ENCODE data around the gene NXT2. TPM values are rescaled to one million over a fixed set of nuclear protein-coding genes. Genes with fewer than 3 reads are reported as not detected.
A peak's percentile ranks its signal among the peaks of the same experiment; 100 is the strongest.
"Not testable (repeated sequence)": the region's sequence is repeated elsewhere in the genome, so short reads cannot be mapped to it uniquely, and the experiment has no call there.

NXT2 gene
- total RNA-seq, 1 experiment from 2014 or later, result 9.8 TPM

- no peak overlapping the region for H3K27ac Mint-ChIP-seq (ENCODE audit: unreplicated experiment)
- no peak overlapping the region for H3K4me3 ChIP-seq (ENCODE audit: low read depth, low read length)
- 0 out of 2 replicates have a peak, but pooled peaks cover 3% of the 10 kb centered on the region for H3K4me1 ChIP-seq
- H3K9me3 Mint-ChIP-seq (ENCODE audit: unreplicated experiment), result peaks cover 11% of the 10 kb centered on the region
- peak overlapping the region; percentile 42 for H3K4me3 Mint-ChIP-seq (ENCODE audit: unreplicated experiment)
- POLR2A ChIA-PET, result no interaction called here
- intact Hi-C loops (cut with micrococcal nuclease; ENCODE audit: unreplicated experiment), result loop anchor here (5.0 kb wide), 1 partner anchor 97 kb away; no protein-coding TSS in a partner anchor
- TF ChIP-seq CTCF (IDR thresholded peaks at IDR 0.05; ENCODE audit: insufficient read depth in 1 of 2, low read depth in 1 of 2, low read length in 1 of 2, severe bottlenecking in 1 of 2, unreplicated experiment in 1 of 2), result no peak
- peaks cover 8% of the 10 kb centered on the region for H3K27me3 Mint-ChIP-seq (ENCODE audit: insufficient read depth, unreplicated experiment)
- H3K27me3 ChIP-seq (replicated peaks; ENCODE audit: control insufficient read depth, insufficient read depth, low read length), result no peaks in the 10 kb centered on the region
- BruUV-seq (replicated peaks), result no TSS peak
- CTCF ChIA-PET, result no interaction called here
- H3K36me3 Mint-ChIP-seq (ENCODE audit: insufficient read depth, unreplicated experiment), result peaks cover 11% of the 10 kb centered on the region
- no peaks in the 10 kb centered on the region for H3K4me1 Mint-ChIP-seq (ENCODE audit: low read depth, unreplicated experiment)
- no peaks in the 10 kb centered on the region for H3K36me3 ChIP-seq (ENCODE audit: control insufficient read depth, insufficient read depth, low read length)
- no peaks in the 10 kb centered on the region for H3K9me3 ChIP-seq
- DNase-seq, result no peak
Measured at GRCh38 chrX:109535578-109535977, 1.1 kb upstream of the NXT2 start.

- Mint-ChIP-seq H3K4me1 (ENCODE audit: low read depth, unreplicated experiment) (no peaks in the 10 kb centered on the region), H3K9me3 (ENCODE audit: unreplicated experiment) (peaks cover 11% of the 10 kb centered on the region), H3K27ac (ENCODE audit: unreplicated experiment) (peak overlapping the region; percentile 99), H3K27me3 (ENCODE audit: insufficient read depth, unreplicated experiment) (peaks cover 5% of the 10 kb centered on the region), H3K4me3 (ENCODE audit: unreplicated experiment) (peak overlapping the region; percentile 96), H3K36me3 (ENCODE audit: insufficient read depth, unreplicated experiment) (peaks cover 11% of the 10 kb centered on the region)
- Histone ChIP-seq H3K36me3 (ENCODE audit: control insufficient read depth, insufficient read depth, low read length) (no peaks in the 10 kb centered on the region), H3K27me3 (replicated peaks; ENCODE audit: control insufficient read depth, insufficient read depth, low read length) (no peaks in the 10 kb centered on the region), H3K4me3 (ENCODE audit: low read depth, low read length) (peak overlapping the region; percentile 79), H3K4me1 (0 out of 2 replicates have a peak, but pooled peaks cover 3% of the 10 kb centered on the region), H3K9me3 (no peaks in the 10 kb centered on the region)
- no peak for TF ChIP-seq CTCF (IDR thresholded peaks at IDR 0.05; ENCODE audit: insufficient read depth in 1 of 2, low read depth in 1 of 2, low read length in 1 of 2, severe bottlenecking in 1 of 2, unreplicated experiment in 1 of 2)
- peak; percentile 65 to 72 for DNase-seq
- ChIA-PET POLR2A (interaction anchor here (0.5 to 1.4 kb wide), 10 partner anchors 12 to 1454 kb away, joined by 3 to 8 read pairs (median 4); no protein-coding TSS in a partner anchor), CTCF (interaction anchor here (0.6 to 1.8 kb wide), 3 partner anchors 17 to 95 kb away, joined by 3 to 18 read pairs (median 3); no protein-coding TSS in a partner anchor)
- TSS peak; percentile 66 for BruUV-seq (replicated peaks)
- intact Hi-C loops (cut with micrococcal nuclease; ENCODE audit: unreplicated experiment), result loop anchor here (2.0 to 5.0 kb wide), 3 partner anchors 36 to 95 kb away; no protein-coding TSS in a partner anchor
Measured at GRCh38 chrX:109537324-109537665, 651 bp downstream of the NXT2 start.

GRCh38 chrX:109539007-109539406, 2.4 kb downstream of the NXT2 start:
- H3K36me3 ChIP-seq (ENCODE audit: control insufficient read depth, insufficient read depth, low read length); H3K27me3 ChIP-seq (replicated peaks; ENCODE audit: control insufficient read depth, insufficient read depth, low read length); H3K4me3 ChIP-seq (ENCODE audit: low read depth, low read length); DNase-seq; CTCF ChIA-PET; H3K9me3 ChIP-seq; BruUV-seq (replicated peaks); H3K27me3 Mint-ChIP-seq (ENCODE audit: insufficient read depth, unreplicated experiment); POLR2A ChIA-PET; H3K4me1 Mint-ChIP-seq (ENCODE audit: low read depth, unreplicated experiment); H3K27ac Mint-ChIP-seq (ENCODE audit: unreplicated experiment); H3K4me3 Mint-ChIP-seq (ENCODE audit: unreplicated experiment); H3K4me1 ChIP-seq: not testable (repeated sequence)
- intact Hi-C loops (cut with micrococcal nuclease; ENCODE audit: unreplicated experiment), result loop anchor here (5.0 kb wide), 1 partner anchor 93 kb away; no protein-coding TSS in a partner anchor
- peaks cover 11% of the 10 kb centered on the region for H3K36me3 Mint-ChIP-seq (ENCODE audit: insufficient read depth, unreplicated experiment)
- peaks cover 11% of the 10 kb centered on the region for H3K9me3 Mint-ChIP-seq (ENCODE audit: unreplicated experiment)
